ENCODE data around the gene TMEM171.

DNA sequence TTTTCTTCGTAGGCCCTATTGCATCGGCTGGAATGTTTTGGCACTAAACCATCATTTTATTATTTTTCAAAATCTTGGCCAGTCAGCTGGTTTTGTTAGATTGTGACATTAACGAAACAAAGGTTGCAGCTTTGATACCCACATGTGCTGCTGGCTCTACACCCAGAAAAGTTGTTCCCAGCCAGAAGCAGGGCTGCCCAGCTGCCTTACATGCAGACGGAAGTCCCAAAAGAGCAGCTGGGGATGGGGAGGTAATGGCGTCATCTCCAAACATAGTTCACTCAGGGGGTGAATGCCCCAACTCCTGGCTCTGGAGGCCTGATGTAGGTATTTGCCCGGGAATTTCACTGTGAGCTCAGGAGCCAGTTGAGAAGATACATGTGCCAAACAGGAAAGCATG is 23.3 kb downstream of the TMEM171 start:
- TF ChIP-seq POLR2A (IDR thresholded peaks at IDR 0.05; ENCODE audit: low read depth, low read length) (no peak), TAF1 (IDR thresholded peaks at IDR 0.05; ENCODE audit: low read depth, low read length) (no peak), POLR2AphosphoS5 (IDR thresholded peaks at IDR 0.05; ENCODE audit: low read depth, low read length) (no peak), PAX5 (IDR thresholded peaks at IDR 0.05; ENCODE audit: insufficient read depth, low read length, severe bottlenecking) (no peak), SPI1 (IDR thresholded peaks at IDR 0.05; ENCODE audit: low read depth, low read length) (no peak), POU2F2 (IDR thresholded peaks at IDR 0.05; ENCODE audit: low read depth, low read length) (no peak)

Data from GM12891 (cell line).